ENCODE results near the gene SLC35D2.

SLC35D2 gene

DNA sequence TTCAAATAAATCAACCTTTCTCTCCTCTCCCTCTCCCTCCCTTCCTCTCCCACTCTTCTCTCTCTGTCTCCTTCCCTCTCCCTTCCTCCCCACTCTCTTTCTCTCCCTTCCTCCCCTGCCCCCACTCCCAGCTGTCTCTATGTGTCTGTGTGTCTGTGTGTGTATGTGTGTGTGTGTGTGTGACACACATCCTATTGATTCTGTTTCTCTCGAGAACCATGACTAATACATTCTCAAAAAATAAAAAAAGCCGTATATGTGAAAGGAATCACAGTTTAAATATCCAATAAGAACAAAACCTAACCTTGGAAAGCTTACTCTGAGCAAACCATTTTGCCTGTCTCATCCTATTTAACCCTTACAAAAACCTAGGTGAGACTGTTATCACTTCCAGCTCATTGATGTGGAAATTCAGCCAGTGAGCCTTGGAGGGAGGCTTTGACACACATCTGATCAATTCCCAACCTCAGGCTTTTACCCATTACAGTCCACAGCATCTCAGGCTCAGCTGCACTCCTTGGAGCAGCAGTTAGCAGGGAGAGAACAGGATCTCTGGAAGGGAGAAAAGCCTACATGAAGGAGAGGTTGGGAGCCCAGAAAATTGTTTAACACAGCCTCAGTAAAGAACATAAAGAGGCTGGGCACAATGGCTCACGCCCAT lies 89.9 kb downstream of the SLC35D2 start:
- no peak for DNase-seq (ENCODE audit: extremely low read depth, low read depth)
- TF ChIP-seq, protein P1, sequence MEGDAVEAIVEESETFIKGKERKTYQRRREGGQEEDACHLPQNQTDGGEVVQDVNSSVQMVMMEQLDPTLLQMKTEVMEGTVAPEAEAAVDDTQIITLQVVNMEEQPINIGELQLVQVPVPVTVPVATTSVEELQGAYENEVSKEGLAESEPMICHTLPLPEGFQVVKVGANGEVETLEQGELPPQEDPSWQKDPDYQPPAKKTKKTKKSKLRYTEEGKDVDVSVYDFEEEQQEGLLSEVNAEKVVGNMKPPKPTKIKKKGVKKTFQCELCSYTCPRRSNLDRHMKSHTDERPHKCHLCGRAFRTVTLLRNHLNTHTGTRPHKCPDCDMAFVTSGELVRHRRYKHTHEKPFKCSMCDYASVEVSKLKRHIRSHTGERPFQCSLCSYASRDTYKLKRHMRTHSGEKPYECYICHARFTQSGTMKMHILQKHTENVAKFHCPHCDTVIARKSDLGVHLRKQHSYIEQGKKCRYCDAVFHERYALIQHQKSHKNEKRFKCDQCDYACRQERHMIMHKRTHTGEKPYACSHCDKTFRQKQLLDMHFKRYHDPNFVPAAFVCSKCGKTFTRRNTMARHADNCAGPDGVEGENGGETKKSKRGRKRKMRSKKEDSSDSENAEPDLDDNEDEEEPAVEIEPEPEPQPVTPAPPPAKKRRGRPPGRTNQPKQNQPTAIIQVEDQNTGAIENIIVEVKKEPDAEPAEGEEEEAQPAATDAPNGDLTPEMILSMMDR (IDR thresholded peaks at IDR 0.05; ENCODE audit: low read depth, low read length) = no peak

DNA sequence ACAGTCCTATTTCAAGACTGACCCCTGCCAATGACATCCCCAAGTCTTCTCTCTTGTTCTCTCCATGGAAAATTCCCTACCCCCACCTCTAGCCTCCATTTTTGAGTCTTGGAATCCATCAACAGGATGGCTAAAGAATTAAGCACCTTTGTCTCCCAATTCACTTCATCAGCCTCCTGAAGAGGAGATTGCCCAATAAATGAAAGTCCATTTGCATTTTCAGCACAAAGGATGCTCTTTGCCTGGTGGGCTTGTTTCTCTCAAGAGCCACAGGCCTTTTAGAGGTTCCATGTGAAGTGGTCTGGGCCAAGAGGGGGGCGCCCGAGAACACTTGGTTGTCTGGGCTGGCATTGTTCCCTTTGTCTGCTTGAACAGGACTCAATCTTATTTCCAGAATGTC lies 94.1 kb downstream of the SLC35D2 start:
- DNase-seq (ENCODE audit: extremely low read depth, low read depth) = no peak
- TF ChIP-seq, protein P1 (IDR thresholded peaks at IDR 0.05; ENCODE audit: low read depth, low read length) = no peak

DNA sequence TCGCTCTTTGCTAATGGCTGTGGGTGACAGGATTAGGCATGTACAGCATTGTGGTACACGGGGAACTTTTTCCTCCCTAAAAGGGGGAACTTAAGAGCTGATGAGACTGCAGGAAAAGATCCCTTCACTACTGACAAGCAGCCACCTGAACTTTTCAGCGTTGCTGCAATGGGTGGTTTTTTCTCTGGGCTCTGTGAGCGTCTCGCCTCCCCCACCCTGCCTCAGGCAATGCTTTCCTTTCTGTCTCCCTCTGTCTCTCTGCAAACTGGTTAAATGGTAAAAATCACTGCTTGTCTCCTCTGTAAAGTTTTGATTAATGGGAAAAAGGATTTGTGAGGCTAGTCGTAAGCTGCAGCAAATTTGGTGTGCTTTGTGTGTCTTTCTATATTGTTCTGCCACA lies 101.9 kb downstream of the SLC35D2 start:
- TF ChIP-seq, protein P1 (IDR thresholded peaks at IDR 0.05; ENCODE audit: low read depth, low read length) = no peak

GRCh38 chr9:96279932-96280331 lies 103.6 kb downstream of the SLC35D2 start:
- TF ChIP-seq, protein P1 (IDR thresholded peaks at IDR 0.05; ENCODE audit: low read depth, low read length) = no peak
- no peak for DNase-seq (ENCODE audit: extremely low read depth, low read depth)

More for the DNA sequence above, 101.9 kb downstream of the SLC35D2 start:
- no peak for DNase-seq (ENCODE audit: extremely low read depth, low read depth)

- no peak for DNase-seq (ENCODE audit: extremely low read depth, low read depth)
- TF ChIP-seq, protein P1 (IDR thresholded peaks at IDR 0.05; ENCODE audit: low read depth, low read length) = no peak
These were observed 108.6 kb downstream of the SLC35D2 start for GRCh38 chr9:96274939-96275338.

All from AG09319 (cell line).